ENCODE results near the gene STPG2.

DNA sequence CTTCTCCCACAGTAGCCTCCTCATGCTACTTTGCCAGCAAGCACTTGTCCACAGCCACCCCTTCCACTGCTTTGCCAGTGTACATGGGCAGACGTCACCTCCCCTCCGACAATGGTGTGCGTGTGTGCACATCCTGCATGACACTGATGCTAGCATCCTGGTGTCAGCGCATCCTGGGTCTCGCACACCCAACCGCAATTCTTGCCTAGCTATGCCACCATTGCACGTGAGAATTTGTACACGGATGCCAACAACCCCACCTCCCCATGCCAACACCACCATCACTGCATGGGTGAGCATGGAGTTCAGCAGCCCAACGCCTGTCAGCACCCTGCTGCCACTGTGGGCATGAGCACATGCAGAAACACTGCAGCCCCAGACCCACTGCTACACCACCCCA, 550.0 kb downstream of the STPG2 start:
- TF ChIP-seq, protein P1, sequence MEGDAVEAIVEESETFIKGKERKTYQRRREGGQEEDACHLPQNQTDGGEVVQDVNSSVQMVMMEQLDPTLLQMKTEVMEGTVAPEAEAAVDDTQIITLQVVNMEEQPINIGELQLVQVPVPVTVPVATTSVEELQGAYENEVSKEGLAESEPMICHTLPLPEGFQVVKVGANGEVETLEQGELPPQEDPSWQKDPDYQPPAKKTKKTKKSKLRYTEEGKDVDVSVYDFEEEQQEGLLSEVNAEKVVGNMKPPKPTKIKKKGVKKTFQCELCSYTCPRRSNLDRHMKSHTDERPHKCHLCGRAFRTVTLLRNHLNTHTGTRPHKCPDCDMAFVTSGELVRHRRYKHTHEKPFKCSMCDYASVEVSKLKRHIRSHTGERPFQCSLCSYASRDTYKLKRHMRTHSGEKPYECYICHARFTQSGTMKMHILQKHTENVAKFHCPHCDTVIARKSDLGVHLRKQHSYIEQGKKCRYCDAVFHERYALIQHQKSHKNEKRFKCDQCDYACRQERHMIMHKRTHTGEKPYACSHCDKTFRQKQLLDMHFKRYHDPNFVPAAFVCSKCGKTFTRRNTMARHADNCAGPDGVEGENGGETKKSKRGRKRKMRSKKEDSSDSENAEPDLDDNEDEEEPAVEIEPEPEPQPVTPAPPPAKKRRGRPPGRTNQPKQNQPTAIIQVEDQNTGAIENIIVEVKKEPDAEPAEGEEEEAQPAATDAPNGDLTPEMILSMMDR (IDR thresholded peaks at IDR 0.05), result no peak
- no peak for TF ChIP-seq POLR2A (IDR thresholded peaks at IDR 0.05)
